HEK293T (cell line): ENCODE measurements around the gene FOXK2.

ENCODE experiments used
- ARNT ChIP-seq: fragments of 450-650 bp; IDR thresholded peaks from 2 replicates; pipeline ENCODE4 v1.6.1; 2017; ENCODE audit warnings: mild to moderate bottlenecking
- CTBP1 ChIP-seq: fragments of 450-650 bp; IDR thresholded peaks from 2 replicates; pipeline ENCODE4 v1.6.1; 2016; ENCODE audit warnings: borderline replicate concordance
- ELF4 ChIP-seq: fragments of 450-650 bp; IDR thresholded peaks from 2 replicates; pipeline ENCODE4 v1.6.1; 2017; ENCODE audit warnings: antibody characterized with exemption
- FOXK2 ChIP-seq: fragments of 450-650 bp; IDR thresholded peaks from 2 replicates; pipeline ENCODE4 v1.6.1; 2016; ENCODE audit warnings: mild to moderate bottlenecking
- FOXM1 ChIP-seq: fragments of 450-650 bp; IDR thresholded peaks from 2 replicates; pipeline ENCODE4 v1.6.1; 2017; ENCODE audit warnings: mild to moderate bottlenecking, borderline replicate concordance
- HDGF ChIP-seq: fragments of 450-650 bp; IDR thresholded peaks from 2 replicates; pipeline ENCODE4 v1.6.1; 2017; ENCODE audit warnings: antibody characterized with exemption, borderline replicate concordance
- SP1 ChIP-seq: fragments of 450-650 bp; IDR thresholded peaks from 2 replicates; pipeline ENCODE4 v1.6.1; 2017
- SUZ12 ChIP-seq: fragments of 450-650 bp; IDR thresholded peaks from 2 replicates; pipeline ENCODE4 v1.6.1; 2016; ENCODE audit warnings: mild to moderate bottlenecking
- TARDBP ChIP-seq: fragments of 450-650 bp; IDR thresholded peaks from 2 replicates; pipeline ENCODE4 v1.6.1; 2016

DNA sequence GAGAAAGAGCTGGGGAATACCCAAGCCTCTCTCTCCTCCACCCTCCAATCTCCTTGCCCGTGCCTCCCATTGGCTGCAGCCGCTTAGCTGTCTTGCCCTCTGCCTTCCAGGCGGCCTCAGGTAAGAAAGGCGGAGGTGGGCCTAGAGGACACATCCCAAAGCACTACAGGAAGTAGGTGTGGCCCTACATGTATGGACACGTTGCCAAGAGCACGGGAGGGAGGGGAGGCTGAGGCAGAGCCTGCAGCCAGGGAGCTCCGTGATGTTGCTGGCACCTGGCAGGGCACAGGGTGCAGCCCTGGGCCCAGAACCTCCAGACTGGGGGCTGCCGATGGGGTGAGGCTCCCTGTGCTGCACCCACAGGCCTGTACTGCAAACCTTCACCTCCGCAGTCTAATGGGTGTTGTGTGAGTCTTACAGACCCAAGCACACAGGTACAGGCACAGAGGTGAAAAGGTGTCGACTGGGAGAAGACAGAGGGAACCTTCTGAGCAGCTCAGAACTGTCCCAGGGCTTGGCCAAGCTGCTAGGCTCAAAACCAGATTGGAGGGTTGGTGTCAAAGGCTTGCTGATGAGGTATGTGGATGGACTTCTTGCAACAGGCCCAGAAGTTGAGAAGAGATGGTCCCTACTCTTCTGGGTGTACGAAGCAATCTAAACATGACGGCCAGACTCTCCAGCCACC is 23.5 kb upstream of the FOXK2 start:
- TF ChIP-seq FOXM1 (no peak), ELF4 (no peak), ARNT (no peak), CTBP1 (no peak), HDGF (no peak), TARDBP (no peak), FOXK2 (no peak), SP1 (no peak), SUZ12 (no peak)
